Cardiac septum (tissue), 1 donor: Measurements from ENCODE around the gene ITIH3. TPM values are rescaled to one million over a fixed set of nuclear protein-coding genes. Genes with fewer than 3 reads are reported as not detected.

Experiments
- DNase-seq: peaks from one replicate; pipeline ENCODE4 v3.0.0-alpha.2; 2020; ENCODE audit warnings: low spot score
- intact Hi-C: fragments of 100-400 bp; cut with DNase I; formaldehyde crosslinking; loops from one replicate; pipeline ENCODE4 v1.14.0; 2022
- total RNA-seq: library from RNA; stranded (reverse); fragmentation: NEBNext Ultra II Directional; extraction: Animal tissue kit (Norgen Biotek cat#: 25700); gene quantifications from one replicate; pipeline ENCODE4 v1.2.1, GENCODE V29; 2021
- donor health status: DM: no; HTN: no; CAD: no.

The ITIH3 gene
- total RNA-seq, 1 donor from 2014 or later, result 0.78 TPM

DNA sequence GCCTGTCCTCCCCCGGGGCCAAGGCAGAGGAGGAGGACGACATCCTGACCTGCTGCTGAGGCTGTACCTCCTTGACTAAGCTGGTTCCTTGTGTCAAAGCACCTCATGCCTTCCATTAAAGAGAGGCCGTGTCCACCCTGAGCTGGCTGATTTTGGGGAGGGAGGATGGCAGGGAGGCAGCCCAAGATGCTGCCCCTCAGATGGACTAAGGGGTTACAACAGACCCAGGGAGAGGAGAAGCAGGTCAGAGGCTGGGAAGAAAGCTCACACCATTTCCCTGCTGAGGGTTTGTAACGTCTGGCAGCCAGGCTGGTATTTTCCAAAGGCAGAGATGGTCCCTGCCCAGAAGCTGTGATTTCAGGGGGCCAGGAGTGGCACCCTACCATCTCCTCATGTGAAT is 2.7 kb upstream of the ITIH3 start:
- intact Hi-C loops, result no loop called here
- DNase-seq, result no peak

DNA sequence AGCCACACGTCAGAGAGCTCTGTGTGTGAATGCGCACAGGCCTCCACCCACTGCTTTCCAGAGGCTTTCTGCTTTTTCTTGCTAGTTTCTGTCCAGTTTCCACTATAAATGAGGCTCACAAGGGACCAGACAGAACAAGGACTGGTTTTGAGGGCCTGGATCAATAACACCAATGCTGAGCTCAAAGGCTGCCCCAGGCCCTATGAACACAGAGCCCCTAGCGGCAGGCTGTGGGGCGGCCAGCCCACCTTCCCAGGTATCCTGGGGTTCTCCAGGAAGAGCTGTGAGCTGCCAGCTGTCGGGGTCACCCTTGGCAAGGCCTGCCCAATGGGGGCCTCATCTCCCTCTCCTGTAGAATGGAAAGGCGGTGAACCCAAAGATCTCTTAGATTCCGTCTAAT is 2.2 kb upstream of the ITIH3 start:
- DNase-seq, result no peak
- intact Hi-C loops, result no loop called here

DNA sequence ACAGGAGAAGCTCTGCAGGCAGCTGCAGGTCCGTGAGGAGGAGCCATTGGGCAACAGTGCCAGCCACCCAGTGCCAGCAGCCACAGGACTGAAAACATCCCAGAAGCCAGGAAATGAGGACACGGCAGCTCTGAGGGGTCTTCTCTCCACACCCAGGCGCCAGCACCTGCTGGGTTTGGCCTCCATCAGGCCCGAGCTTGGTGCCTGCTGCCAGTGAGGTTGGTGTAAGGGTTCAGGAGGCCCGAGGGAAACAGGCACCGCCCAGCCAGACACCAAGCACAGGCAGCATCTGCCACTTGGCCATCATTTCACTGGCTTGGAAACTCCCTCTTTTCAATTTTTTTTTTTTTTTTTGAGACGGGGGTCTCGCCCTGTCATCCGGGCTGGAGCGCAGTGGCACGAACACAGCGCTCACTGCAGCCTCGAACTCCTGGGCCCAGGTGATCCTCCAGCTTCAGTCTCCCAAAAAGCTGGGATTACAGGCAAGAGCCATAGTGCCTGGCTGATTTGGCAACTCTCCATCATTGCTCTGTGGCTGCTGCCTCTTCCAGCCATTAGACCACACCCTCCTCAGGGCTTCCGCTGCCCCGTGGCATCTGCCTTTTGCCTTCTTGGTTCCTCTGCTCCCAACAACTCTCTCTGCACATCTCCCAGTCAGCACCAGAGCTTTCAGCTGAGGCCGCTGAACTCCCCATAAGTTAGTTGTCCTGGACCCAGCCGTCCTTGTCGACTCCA is 1.5 kb upstream of the ITIH3 start:
- intact Hi-C loops, result no loop called here
- no peak for DNase-seq

DNA sequence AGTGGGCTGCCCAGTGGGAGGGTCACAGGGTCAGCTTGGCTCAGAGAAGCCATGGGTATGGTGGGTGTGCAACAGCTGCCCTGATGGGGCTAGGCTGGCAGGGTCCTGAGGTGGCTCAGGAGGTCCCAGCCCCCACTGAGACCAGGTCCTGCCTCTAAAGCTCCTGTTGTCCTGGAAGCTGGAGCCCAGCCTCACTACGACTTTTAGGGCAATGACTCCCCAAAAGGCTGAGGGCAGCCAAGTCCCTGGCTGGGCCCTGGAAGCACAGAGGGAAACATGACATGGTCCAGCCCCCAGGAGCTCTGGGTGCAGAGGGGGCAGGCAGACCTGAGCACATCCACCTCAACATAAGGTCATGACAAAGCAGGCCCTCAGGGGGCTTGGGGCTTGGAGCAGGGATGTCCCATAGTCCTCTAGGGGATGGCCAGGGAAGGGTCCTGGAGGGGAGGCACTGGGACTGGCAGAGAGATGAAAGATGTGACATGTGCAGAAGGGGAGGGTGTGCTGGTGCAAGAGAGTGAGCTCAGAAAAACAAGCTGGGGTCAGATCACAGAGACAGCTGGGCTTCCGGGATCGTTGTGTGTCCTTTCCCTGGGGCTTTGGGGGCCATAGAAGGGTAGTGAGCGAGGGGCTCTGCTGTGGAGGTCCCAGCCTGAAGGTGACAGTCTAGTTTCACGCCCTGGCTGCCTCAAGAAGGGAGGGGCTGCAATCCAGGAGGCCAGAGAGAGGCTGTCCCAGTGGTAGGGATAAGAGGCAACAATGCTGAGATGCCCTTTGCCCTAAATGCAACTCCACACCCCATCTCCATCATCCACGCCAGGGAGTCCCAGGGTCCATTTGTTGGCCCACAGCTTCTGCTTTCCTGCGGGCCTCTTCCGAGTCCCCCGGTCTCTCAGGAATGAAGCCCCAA is 639 bp upstream of the ITIH3 start:
- intact Hi-C loops, result no loop called here
- DNase-seq, result no peak

DNA sequence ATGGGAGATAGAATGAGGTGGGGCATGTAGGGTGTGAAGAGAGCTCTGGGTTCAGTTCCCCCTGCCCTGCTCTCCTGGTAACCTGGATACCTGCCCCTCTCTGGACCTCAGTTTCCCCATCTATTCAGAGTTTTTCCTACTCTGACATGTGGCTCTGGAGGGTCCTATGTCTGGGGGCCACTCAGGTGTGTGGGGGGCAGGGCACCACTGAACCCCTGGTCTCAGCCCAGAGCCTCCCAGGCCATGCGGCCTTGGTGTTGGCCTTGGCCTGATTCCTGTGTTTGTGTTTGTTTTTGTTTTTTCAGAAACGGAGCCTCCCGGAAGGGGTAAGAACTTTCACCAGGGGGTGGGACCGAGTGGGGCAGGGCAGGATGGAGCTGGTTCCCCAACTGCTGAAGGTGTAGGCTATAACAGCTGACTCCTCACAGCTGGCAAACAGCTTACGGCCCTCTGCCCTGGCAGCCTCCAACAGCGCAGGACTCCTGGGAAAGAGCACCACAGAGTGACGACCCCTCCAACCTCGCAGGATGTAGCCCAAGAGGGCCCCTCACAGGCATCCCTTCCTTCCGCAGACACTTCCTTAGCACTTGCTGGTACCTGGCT is 803 bp downstream of the ITIH3 start:
- intact Hi-C loops, result no loop called here
- DNase-seq, result no peak

DNA sequence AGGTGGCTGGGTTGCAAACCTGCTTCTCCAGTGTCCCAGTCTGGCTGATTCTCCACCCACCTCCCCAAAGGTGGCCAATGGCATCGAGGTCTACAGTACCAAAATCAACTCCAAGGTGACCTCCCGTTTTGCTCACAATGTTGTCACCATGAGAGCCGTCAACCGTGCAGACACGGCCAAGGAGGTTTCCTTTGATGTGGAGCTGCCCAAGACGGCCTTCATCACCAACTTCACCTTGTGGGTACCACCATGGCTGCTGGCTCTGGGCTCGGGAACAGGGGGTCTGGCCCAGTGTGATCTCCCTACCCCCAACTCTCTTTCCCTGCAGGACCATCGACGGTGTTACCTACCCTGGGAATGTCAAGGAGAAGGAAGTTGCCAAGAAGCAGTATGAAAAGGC is 1.8 kb downstream of the ITIH3 start:
- intact Hi-C loops, result no loop called here
- no peak for DNase-seq

DNA sequence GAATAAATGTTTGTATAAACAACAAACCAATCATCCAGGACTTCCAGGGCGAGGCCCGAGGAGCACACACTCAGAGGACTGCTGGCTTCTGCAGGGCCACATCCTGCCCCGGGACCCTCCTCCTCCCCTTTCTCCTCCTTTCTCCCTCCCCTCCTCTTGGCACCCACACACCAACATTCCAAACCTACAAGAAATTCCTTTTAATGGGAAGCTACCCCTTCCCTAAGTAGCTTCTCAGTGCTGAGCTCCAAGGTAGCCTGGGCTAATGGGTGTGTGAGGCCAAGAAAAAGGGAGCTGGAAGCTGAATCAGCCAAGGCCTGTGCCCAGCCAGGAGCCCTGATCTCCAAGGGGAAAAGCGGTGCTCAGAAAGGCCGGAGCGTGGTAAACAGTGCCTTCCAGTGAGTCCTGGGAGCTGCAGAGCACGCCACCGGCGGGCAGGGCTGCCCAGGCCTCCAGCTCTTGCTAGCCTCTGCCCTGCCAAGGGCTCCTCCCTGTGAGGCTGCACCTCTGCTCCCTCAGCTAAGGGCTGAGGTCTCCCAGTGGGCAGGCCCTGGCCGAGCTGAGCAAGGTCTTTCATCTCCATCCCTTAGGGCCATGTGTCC is 3.9 kb downstream of the ITIH3 start:
- intact Hi-C loops, result no loop called here
- DNase-seq, result no peak

DNA sequence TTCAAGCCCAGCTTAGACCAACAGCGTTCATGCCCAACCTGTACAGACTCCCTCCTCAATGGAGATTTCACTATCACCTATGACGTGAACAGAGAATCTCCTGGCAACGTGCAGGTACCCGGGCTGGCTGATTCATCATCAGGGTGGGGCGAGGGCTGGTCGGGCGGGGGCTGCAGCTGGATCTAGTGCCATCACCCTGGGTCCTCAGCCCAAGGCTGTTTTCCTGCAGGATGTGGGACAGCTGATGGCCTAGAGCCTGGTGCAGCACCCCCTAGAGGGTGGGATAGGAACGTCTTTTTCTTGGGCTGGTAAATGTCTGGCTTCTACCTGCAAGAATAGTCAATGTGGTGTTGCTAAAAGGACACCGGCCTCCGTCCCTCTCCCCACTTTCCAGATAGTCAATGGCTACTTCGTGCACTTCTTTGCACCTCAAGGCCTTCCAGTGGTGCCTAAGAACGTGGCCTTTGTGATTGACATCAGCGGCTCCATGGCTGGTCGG is 4.4 kb downstream of the ITIH3 start:
- DNase-seq, result no peak
- intact Hi-C loops, result no loop called here

DNA sequence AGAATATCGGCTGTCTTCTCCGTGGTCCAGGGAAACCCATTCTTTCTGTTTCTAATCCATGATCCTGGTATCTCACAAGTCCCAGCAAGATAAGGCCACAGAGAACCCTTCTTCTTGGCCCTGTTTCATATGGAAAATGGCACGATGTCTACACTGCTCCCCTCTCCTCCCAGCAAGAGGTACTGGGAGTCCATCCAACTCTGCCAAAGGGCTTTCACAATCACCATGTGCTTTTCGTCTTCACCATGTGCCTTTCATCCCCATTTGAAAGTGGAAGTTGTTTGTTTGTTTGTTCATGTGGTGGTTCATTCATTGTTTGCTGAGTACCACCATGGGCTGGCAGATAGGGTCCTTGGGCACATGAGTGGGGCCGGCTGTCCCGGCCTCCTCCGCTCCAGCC is 5.5 kb downstream of the ITIH3 start:
- intact Hi-C loops, result no loop called here
- DNase-seq, result no peak

DNA sequence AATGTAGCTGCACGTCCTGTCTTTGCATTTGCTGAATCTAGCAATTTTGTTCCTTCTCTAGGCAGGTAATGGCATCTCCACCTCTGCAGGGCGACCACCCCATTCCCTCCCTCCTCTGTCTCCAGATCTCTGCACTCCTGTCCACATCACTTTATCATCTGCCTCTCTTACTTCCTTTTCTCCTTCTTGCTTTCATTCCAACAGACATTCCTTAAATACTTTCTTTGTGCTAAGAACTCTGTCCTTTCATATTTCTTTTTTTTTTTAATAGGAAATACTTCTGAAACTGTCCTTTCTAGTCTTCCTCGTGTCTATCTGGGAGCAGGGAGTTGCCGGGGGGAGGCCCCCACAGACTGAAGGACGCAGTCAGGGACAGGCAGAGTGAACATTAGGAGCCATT is 7.2 kb downstream of the ITIH3 start:
- no peak for DNase-seq
- intact Hi-C loops, result no loop called here

DNA sequence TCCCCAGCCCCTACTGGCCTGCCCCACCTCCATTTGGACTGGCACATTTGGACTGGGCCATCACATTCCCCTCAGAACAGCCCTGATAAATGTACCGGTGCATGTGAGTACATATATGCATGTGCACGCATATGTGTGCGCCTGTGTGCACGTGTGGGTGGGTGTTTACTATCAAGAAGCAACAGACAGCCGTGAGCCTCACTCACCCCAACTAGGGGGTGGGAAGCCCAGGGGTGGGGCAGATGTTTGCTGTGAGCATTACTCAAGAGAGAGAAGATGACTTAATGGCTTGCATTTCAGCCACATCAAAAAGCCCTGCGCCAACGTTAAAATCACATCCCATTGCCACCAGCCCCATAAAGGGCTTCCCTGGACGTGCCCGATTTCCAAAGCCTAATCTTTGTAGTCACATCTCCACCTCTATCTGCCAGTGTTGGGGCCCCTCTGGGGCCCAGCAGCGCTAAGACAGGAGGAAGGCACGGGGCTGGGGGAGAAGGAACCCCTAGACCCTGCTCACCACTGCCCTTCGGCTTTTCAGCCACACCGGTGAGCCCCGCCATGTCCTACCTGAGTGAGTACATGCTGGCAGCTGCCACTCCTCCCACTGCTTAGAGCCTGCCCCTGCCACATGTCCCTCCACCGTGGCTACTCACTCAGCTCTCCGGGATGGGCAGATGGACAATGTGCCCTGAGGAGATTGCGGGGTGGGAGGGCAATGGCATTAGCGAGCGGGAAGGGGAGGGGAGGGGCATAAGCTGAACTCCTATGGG is 10.9 kb downstream of the ITIH3 start:
- DNase-seq, result no peak
- intact Hi-C loops, result no loop called here

DNA sequence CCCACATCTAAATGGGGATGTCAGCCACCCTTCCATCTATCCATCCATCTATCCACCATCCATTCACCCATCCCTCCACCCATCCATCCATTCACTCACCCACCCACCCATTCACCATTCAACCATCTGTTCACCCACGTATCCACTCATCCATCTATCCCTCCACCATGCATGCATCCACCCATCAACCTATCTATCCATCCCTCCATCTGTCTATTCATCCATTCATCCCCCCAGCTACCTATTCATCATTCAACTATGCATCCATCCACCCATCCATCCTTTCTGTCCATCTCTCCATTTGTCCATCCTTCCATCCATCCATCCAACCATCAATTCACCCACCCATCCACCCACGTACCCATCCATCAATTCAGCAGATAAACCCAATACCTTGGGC is 14.6 kb downstream of the ITIH3 start:
- DNase-seq, result no peak

DNA sequence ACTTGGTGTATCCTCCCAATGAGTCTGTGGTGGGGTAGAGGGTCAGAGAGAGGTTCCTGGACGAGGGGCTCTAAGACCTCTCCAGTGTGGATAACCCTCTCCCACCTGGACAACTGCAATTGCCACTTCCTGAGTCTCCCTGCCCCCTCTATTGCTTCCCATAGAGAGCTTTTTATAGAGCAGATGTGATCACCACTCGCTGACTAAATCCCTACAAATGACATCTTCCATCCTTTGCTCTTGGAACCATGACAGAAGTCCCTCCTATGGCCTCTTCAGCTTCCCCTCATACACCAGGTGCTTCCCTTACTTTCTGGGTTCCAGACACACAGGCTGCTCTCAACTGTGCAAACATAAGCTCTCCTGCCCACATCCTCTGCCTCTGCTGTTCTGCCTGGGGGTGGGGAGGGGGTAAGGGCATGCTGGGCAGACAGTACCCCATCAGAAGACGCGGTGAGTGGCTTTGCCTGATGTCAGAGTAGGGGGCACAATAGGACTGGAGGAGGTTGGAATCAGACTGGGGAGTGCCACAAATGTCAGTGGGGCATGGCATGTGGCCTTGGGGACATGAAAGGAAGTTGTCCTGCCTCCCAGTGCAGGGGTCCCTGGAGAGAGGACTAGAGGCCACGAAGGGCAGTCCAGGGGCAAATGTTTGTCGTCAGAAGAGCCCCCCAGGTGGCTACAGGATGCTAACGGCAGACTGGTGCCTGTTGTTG is 15.2 kb downstream of the ITIH3 start:
- intact Hi-C loops, result no loop called here
- no peak for DNase-seq

More for the DNA sequence above, 14.6 kb downstream of the ITIH3 start:
- intact Hi-C loops, result no loop called here

DNA sequence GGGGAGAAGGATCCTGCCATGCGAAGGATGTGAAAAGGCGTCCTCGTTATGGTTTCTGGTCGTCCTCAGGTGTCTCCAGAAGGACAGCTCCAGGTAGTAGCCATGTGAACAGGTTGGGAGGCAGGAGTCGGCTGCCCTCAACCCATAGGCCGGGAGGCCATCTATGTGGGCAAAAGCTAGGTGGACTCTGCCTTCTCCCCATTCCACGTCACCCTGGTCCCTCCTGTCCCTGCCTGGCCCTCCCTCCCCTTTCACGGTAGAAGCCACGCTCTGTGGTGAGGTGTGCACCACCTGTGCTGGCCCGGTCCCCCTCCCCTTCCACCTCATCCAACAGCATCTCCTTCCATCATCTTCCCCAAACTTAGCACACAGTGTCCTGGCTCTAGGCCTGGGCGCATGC is 16.3 kb downstream of the ITIH3 start:
- DNase-seq, result no peak
- intact Hi-C loops, result no loop called here

DNA sequence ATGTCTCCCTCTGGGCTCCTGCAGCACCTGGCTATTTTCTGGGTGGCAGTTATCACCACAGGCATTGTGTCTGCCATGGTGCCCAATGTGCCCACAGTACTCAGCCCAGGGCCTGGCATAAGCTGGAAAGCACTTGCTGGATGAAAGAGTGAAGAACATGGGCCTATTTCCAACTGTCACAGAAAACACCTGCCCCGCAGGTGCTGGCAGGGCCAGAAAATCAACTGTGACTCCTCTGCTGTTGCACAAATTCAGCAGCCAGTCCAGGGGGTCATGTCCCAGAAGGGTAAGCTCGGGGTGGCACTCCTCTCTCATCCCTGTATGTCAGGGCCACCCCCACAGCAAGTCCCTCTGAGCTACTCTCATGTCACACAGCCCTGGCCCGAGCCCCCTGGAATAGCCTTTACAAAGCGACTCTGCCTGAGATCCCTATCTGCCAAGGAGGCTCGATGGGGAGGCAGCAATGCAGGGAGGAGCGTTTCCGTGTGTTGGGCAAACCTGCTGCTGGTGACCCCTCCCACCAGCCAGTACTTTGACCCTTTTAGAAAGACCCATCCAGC is 16.9 kb downstream of the ITIH3 start:
- no peak for DNase-seq
- intact Hi-C loops, result no loop called here

DNA sequence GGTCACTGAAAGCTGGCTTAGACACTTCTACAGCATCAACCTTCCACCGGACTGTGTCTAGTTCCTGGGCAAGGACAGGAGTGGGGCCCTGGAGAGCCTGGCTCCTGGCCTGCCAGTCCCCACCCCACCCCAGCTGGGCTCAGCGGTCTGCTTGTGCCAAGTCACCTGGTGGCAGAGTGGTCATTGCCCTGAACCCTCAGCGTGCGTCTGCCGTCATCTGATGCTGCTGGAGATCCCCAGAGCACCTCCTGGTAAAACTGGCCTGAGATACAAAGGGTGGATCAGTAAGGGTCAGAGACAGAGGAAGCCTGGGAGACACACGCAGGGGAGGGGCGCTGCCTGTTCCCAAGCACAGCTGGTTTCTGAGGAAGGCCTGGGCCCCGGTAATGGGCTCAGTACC is 19.2 kb downstream of the ITIH3 start:
- no peak for DNase-seq
- intact Hi-C loops, result no loop called here

DNA sequence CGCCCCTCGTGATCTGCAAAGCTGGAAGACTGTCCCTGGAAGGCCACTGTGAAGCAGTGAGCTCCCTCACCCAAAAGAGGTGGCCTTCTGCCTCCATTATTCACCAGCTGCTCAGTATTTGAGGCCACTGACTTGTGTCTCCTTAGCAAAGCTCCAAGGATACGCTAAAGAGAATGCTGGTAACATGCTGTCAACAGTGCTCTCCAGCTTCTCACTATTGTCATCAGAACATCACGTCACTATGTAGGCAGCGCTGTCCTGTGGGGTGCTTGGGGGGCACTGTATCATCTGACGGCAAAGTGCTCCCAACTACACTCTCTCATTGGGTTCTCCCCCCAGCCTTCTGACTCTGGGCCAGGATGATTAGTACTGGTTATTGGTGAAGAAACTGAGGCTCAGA is 21.6 kb downstream of the ITIH3 start:
- no peak for DNase-seq
- intact Hi-C loops, result no loop called here

DNA sequence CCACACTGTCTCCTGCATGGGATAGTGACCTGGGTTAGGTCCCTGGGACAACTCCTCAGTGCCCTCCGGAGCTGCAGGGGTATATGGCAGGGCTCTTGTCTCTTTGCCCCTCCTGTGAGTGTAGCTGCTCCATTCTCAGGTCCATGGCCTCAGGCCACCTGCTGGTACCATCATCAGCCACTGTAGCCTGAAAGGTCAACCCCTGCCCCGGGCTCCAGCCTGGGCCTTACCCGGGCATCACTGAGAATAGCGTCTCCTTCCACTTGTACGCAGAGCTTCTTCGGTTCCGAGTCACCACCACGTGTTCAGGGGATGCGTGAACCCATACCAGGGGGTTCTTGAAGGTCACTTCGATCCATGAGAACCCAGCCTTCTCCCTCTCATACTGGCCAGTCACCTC is 22.1 kb downstream of the ITIH3 start:
- intact Hi-C loops, result no loop called here
- no peak for DNase-seq
